ENCODE results near the gene CAMTA1.
A peak's percentile ranks its signal among the peaks of the same experiment; 100 is the strongest.
"Not testable (repeated sequence)": the region's sequence is repeated elsewhere in the genome, so short reads cannot be mapped to it uniquely, and the experiment has no call there.

The CAMTA1 gene

DNA sequence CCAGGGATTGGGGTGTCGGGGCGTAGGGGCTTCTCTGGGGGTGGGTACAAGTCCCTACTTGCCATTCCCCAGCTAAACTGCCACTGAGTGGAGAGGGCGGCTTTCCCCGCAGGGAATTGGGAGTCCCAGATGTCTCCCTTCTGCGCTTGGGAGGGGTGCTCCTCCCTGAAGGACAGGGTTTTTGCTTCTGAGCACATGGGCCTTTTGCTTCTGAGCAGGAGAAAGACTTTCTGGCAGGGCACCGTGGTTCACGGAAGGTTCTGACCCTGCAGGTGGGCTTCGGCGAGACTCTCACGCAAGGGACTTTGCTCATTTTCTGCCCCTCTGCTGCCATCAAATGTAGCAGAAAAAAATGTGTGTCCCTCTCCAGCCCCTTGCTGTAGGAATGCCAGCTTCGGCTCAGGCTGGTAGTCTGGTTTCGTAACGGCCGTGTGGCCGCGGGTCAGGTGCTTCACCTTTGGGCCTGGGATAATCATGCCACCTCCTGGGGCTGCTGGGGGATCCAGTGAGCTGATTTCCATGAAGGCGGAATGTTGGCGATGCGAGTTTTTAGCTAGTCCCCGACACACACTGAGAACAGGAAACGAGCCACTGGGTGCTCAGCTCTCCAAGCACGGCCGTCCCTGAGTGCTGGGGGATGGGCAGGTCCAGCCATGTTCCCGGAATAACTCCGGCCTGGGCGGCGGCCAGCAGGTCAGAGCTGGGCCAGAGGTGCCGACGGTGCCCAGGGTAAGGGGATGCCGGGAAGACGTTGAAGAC, 364.0 kb downstream of the CAMTA1 start:
- no peak for DNase-seq (ENCODE audit: low spot score)

DNA sequence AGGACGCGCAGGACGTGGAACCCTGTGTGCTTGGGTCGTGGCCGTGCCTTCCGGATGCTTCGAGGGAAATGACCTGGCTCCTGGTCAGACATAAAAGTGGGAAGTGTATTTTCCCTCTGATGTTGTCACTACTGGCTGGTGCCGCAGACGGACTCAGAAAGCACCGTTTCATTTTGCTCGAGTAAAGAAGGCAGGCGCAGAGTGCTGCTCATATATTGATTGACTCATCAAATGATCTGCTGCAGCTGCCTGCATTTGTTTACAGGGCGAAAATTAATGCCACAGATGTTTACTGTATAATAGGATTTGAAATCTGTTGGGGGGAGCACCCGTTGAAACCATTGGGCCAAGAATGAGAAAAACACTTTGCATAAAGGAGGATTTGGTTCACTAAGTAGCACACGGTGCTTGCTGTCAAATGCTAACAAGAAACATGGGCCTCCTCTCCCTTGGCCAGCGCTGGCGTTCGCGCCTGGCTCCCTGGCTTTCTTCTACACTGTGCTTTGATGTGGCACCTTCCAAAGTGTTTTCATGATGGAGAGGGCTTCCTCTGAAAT, 365.5 kb downstream of the CAMTA1 start:
- no peak for DNase-seq (ENCODE audit: low spot score)

DNA sequence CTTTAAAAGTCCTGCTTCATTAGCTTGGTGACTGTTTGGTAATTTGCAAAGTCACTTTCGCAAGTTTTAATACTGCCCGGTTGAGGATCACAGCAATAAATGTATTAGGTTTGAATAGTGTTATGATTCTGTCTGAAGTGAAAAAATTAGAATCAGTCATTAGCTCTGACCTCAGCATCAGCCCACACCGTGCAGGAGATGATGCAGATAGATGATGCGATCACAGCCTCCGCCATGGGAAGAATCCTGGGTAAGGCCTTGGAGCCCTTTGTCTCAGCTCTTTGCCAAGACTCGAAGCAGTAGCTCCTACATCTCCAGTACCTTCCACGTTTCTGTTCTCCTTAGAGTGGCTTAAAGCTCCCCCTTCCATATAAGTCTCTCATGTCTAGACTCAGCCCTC, 366.7 kb downstream of the CAMTA1 start:
- no peak for DNase-seq (ENCODE audit: low spot score)

DNA sequence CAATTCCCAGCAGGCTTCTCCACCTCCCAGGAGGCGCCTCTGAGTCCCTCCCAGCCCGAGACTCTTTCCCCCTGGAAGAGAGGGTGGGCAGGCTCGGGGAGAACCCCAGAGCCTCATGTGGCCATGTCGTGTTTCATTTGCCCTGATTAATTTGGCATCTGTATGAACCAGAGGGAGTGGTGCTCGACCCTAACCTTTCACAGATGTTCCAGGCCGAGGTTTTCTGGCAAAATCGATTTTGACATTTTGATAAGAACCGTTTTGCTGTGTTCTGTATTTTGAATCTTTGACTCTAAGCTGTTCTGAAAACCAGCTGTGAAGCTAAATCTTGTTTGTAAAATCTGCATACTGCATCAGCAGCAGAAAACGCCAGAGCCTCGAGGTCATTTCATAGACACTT, 367.4 kb downstream of the CAMTA1 start:
- no peak for DNase-seq (ENCODE audit: low spot score)

DNA sequence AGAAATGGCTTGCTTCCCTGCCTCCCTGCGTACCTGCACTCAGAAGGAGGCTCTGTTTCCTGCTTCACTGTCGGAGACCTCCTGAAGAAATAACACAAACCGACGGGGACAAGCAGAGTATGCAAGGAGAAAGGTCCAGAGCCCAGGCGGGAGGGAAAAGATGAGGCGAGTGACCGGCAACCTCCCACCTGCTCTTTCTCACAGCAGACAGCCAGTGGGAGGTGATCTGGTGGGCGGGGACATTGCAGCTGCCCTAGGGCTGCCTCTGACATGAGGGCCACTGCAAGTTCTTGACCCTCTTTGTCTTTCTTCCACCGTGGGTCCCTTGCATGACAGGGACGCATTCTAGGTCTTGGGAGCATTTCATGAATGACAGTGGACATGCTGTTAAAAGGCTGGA, 368.2 kb downstream of the CAMTA1 start:
- DNase-seq (ENCODE audit: low spot score), result no peak

DNA sequence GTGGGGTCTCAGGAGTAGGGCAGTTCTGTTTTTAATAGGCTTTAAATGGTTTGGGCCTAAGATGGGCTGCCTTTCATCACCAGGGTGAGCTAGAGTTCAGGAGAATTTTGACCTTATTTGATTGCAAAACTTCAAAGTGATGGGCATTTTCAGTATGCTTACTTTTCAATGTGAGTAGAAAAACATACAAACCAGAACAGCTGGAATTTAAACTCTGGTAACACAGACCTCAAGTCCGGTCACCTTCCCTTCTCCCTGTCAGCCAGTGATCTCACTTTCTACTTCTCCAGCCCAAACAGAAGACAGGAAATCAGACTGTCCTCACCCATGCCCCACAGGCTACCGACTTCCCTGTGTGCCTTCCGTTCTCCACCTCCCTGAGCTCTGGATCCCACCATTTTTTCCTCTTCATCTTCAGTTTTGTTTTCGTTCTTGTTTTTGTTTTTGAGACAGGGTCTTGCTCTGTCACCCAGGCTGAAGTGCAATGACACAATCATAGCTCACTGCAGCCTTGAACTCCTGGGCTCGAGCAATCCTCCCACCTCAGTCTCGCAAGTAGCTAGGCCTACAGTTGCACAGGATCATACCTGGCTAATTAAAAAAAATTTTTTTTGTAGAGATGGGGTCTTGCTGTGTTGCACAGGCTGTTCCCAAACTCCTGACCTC, 374.0 kb downstream of the CAMTA1 start:
- no peak for DNase-seq (ENCODE audit: low spot score)

DNA sequence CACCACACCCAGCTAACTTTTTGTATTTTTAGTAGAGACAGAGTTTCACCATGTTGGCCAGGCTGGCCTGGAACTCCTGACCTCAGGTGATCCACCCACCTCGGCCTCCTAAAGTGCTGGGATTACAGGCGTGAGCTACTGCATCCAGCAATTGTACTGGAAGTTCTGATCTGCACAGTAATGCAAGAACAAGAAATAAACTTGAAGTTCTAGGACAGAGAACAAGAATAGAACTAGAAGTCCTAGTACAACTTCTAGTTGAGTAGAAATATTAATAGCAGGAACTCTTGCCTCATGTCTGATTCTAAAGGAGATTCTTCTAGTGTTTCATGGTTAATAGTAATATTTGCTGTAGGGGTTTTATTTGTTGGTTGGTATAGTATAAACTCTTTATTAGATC, 383.3 kb downstream of the CAMTA1 start:
- DNase-seq (ENCODE audit: low spot score), result not testable (repeated sequence)

DNA sequence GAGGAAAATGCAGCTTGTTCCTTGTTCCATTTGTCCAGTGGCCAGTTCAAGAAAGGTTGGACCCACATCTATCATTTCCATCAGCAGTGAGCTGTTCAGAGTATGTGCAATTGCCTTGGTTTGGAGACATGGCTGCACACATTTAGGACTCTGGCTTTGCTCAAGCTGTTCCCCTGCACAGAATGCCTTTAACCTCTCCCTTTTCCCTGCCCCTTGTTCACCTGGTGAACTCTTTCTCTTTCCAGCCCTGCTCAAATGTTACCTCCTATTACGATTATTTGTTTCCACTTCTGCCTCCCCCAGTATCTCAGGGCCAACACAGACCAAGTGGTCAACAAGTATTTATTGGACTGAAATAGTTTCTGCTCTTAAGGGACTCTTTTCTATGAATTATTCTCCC, 385.9 kb downstream of the CAMTA1 start:
- DNase-seq (ENCODE audit: low spot score), result no peak

DNA sequence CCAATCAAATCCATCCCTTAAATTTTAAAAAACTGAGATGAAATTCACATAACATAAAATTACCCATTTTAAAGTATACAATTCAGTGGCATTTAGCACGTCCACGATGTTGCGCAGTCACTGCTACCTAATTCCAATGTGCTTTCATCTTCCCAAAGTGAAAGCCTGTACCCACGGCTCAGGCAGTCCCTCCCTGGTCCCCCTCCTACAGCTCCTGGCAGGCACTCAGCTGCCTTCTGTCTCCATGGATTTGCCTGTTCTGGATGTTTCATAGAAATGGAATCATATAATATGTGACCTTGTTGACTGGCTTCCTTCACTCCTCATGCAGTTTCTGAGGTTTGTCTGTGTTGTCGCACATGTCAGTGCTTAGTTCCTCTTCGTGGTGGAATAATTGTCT, 386.3 kb downstream of the CAMTA1 start:
- DNase-seq (ENCODE audit: low spot score), result no peak

DNA sequence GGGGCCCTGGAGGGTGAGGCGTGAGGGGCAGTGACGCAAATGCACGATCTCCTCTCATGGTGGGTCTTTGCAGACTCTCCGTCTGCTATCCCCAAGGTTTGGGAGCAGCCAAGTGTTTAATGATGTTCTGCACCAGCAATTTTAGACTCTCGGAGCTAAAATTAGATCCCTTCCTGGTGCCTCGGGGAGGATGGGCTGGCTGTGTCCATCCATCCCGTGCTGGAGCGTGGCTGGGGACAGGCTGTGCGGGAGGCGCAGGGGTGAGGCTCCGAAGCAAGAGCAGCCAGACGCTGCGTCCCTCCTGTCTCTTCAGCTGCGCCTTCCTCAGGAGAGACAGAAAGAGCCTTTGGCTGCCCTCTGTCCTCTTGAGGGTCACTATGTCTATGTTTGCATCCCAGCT, 387.6 kb downstream of the CAMTA1 start:
- no peak for DNase-seq (ENCODE audit: low spot score)

DNA sequence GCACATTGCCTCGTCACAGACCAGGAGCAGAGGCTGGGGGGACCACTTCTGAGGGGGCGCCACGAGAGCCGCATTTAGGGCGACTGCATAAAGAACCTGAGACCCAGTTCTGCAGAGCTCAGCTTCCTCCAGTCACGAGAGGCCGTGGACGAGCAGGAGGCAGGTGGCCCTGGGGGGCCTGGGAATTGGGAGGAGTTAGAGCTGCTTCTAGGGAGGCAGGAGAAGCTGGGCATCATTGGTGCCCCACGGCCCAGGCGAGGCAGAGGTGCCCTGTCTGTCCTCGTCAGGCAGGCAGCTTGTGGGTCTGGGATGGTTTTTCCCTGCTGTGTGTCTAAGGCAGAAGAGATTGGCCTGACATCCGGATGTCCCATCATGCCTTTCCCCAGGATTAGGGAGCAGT, 389.3 kb downstream of the CAMTA1 start:
- DNase-seq (ENCODE audit: low spot score), result no peak

DNA sequence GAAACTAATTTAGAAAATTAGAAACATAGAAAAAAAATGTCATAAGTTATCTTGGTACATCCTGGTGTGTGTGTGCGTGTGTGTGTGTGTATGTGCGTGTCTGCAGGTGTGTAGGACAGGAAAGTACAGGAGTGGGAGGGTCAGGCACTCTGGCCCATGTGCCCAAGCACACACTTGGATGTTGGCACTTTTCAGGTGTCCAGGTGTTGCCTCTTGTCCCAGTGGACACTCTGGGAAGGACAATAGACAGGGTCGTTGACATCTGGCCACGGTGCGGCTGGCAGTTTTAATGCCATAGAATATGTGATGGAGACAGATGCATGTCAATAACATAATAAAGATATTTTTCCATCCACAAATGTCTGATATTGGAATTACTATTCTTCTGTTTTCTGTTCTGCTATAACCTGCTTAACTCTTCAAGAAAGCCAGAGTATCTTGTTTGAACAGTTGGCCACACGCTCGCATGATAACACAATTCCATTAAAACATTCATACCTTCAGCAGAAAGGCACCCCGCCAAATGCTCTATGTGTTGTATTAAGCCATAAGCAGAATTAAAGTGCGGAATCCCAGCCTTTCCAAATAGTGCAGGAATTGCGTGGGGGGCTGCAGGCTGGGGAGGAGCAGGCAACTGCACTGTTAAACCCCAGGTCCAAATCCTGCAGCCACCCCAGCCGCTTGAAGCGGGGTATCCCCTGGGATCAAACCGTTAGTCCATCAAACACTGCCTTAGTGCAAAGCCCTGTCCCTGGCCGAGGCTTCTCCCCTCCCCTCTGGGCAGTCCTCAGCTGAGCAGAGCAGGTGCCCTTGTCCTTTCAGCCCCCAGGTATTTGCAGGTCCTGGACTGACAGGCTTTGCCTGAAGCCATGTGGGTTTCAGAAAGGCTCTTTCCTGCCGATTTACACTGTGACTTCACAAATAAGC, 390.0 kb downstream of the CAMTA1 start:
- DNase-seq (ENCODE audit: low spot score), result no peak

DNA sequence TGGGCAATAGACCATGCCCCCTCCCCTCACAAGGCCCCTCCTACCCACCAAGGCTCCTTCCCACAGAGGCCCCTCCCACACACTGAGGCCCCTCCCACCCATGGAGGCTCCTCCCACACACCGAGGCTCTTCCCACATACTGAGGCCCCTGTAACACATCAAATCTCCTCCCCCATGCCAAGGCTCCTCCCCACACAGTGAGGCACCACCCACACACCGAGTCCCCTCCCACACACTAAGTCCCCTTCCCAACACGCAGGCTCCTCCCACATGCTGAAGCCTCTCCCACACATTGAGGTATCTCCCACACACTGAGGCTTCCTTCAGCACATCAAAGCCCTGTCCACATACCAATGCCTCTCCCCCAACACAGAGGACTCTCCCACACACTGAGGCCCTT, 391.8 kb downstream of the CAMTA1 start:
- no peak for DNase-seq (ENCODE audit: low spot score)

DNA sequence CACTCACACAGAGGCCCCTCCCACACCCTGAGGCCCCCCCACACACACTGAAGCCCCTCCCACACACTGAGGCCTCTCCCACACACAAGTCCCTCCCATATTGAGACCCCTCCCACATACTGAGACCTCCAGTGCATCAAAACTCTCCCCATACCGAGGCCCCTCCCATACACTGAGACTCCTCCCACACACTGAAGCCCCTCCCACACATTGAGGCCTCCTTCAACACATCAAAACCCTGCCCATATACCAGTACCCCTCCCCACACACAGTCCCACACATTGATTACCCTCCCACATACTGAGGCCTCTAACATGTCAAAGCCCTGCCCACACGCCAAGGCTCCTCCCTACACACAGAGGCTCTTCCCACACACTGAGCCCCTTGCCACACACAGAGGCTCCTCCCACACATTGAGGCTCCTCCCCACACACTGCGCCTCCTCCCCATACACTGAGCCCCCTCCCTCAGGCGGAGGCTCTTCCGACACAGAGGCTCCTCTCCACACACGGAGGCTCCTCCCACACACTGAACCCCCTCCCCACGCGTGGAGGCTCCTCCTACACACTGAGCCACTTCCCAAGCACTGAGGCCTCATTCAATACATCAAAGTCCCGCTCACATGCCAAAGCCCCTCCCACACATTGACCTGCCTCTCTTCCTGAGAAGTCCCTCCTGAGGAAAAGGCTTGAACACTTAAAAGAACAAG, 392.3 kb downstream of the CAMTA1 start:
- DNase-seq (ENCODE audit: low spot score), result peak; percentile 47

DNA sequence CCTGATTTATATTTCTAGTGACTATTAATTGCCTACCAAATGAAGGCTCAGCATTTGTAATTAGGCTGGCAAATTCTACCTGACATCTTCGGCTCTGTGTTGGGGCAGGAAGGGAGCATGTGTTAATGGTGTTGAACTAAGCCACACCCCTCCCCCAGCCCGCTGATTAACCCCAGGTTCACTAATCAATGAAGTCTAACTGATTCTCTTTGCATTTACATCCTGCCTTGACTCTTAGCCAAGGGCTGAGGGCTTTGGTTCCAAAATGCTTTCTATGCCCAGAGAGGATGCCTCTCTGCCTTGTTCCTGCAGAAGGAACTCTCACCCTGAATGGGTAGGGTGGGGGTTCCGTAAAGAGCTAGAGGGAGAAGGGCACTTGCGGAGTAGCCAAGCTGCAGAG, 393.1 kb downstream of the CAMTA1 start:
- DNase-seq (ENCODE audit: low spot score), result no peak

DNA sequence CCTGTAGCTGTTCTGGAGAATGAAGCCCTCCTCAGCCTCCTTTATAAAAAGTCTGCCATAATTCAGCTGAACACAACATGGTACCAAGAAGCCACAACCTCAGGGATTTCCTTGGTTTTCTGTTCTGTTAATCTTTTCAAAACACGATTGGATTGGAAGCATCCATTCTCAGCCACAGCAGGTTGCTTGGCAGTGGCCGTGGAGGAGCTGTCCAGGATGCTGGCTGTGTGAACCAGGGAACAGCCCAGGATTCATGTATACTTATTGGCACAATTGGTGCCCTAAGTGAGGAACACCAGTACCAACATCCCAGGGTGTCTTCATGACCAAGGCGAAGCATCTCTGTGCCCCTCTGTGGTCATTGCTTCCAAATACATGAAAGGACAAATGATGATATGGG, 393.5 kb downstream of the CAMTA1 start:
- DNase-seq (ENCODE audit: low spot score), result no peak

DNA sequence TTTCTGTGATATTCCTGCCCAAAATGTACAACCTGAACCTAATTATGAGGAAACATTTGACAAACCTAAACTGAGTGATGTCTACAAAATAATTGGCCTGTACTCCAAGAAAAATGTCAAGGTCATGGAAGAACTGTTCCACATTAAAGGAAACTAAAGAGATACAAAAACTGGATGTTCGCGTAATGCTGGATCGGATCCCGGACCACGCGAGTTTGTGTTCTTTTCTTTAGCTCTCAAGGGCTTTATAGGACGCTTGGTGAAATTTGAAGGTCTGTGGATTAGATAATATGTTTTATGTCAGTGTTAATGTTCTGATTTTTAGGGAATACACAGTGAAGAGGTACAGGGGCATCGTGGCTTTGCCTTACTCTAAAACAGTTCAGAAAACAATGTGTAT, 400.5 kb downstream of the CAMTA1 start:
- no peak for DNase-seq (ENCODE audit: low spot score)

DNA sequence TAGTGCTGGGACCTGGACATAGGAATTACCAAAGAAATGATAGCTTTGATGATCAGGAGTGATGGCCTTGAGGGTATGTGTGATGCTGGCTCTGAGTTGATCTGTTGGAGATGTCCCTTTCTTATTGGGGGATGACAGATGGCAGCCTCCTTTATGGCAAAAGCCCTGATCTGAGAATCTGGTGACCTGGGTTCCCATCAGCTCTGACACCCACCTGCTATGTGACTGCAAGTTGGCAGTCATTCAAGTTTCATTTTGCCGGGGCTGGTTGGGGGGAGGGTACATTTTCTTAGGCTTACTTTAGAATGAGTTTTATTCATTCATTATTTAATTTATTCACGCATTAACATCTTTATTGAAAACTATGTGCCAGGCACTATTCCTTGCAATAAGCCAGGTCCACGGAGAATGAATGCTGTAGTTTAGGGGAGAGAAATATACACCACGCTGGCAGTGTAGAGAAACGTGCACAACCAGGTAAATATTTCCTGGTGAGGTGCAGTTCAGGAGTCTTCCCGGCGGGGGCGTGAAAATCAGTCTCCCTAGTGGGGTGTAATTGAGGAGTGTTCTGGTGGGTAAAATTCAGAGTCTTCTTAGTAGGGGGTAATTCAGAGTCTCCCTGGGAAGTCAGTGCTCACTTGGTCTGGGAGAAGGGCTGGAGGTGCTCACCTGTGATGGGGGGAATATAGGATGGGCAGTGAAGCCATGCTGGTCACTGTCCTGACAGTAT, 401.3 kb downstream of the CAMTA1 start:
- DNase-seq (ENCODE audit: low spot score), result no peak

DNA sequence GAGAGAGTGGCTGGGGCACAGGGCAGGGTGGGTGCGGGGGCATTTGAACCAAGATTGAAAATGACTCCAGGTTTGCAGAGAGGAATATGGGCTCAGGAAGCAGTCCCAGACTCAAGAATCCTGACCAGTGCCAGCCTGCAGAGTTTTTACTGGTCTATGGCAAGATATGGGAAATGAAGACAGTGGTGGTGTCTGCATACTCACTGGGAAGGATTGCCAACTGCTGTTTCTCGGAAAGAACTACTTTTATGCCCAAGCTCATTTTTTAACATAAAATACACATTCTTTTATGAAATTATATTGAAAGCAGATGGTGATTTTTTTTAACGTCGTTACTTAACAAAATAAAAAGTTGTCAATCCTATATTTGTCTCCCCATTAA, 401.8 kb downstream of the CAMTA1 start:
- DNase-seq (ENCODE audit: low spot score), result no peak

DNA sequence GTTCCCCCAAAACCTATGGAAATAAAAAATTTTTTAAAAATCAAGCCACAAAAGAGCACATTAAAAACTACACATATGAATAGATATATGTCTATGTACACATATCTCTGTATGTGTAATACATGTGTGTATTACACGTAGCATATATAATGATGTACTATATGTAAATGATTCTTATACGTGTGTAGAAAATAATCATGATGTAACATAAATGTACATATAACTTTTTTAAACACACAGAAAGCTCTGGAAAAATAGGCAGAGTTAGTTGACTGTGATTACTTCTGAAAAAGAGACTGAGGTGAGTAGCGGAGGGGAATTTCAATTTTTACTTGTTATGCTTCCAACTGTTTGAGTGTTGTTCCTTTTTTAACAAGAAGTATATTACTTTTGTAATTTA, 405.0 kb downstream of the CAMTA1 start:
- no peak for DNase-seq (ENCODE audit: low spot score)

DNA sequence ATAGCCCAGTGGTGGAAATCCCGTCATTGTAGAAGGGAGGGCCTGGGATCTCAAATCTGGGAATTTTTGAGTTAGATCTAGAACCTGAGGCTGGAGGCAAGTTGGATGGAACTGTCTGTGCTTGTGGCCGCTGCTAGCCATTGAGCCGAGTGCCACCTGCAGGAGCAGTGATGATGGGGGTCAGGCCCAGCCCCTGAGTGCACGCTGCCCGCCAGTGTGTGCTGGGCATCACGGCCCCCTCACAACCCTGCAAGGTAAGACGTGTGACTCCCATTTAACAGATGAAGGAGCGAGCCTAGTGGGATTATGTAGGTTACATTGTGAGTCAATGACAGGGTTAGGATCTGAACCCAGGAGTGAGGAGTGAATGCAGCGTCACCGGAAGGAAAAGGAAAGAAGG, 407.2 kb downstream of the CAMTA1 start:
- DNase-seq (ENCODE audit: low spot score), result no peak

All from COLO829 (cell line).